Renal cortex interstitium (tissue), 11 donors: ENCODE results near the gene SCFD2. TPM values are rescaled to one million over a fixed set of nuclear protein-coding genes. Genes with fewer than 3 reads are reported as not detected.
A peak's percentile ranks its signal among the peaks of the same experiment; 100 is the strongest.

ENCODE experiments used
- DNase-seq, 11 donors: peaks; one replicate each; pipeline ENCODE4 v3.0.0-alpha.2; 2013; ENCODE audit warnings: low read depth in 9 of 11, low spot score in 4 of 11; ENCODE audit errors: extremely low read depth in 1 of 11
- polyA plus RNA-seq, 3 donors: library from polyadenylated mRNA; unstranded; fragments of 120-200 nt; gene quantifications; one replicate each; pipeline ENCODE4 v1.2.1, GENCODE V29; 2013; ENCODE audit not compliant: insufficient read length in 3 of 3

SCFD2 gene
- polyA plus RNA-seq, 3 donors: 12.0 to 13.7 (median 13.5) TPM

DNA sequence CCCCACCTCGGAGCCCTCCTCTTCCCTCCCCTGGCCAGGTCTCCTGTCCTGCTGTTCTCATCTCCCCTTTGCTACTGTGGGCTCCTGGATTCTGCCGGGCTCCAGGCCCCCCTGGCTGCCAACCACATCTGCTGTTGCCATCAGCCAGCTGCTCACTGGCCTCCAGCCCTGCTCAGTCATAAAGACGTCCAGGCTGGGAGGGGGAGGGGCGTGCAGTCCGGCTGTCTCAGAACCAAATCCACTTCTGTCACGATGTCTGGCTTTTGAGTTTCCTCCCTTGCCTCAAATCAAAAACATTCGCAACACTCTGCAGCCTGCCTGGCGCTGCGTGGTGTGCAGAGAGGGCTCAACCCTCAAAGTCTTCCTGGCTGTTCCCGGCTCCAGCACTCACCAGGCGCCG, 496.7 kb downstream of the SCFD2 start:
- no peak for DNase-seq

DNA sequence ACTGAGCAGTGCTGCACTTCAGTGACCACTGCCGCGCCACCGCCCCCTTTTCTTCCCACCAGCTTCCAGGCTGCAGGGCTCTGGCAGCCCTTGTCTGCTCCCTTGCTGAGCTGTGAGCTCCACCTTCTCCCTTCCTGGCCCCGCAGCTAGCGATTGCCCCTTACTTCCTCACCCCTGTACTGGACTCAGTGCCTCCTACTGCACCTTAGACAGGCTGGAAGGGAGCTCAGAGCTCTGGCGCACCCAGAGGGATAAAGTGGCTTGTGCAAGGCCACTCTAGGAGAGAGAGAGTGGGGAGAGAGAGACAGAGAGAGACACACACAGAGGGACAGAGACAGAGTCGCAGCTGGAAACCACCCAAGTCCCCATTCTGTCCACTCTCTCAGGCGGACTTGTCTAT, 497.7 kb downstream of the SCFD2 start:
- DNase-seq: no peak

DNA sequence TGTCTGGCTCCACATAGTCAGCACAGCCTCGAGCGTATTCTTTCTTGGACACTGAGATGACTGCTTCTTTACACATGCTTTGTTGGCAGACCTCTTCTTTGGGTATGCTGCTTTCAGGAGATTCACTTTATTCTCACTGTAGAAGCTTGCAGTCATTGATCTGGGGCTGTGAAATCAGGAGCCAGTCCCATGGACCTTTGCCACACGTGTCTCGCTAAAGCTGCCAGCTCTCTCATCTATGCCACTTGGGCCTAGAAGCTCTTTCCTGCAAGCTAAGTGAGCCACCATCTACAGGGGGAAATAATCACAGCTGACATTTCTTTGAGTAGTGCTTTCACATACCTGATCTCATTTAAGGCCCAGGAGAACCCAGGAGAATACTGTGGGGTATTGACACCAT, 498.7 kb downstream of the SCFD2 start:
- DNase-seq: no peak

DNA sequence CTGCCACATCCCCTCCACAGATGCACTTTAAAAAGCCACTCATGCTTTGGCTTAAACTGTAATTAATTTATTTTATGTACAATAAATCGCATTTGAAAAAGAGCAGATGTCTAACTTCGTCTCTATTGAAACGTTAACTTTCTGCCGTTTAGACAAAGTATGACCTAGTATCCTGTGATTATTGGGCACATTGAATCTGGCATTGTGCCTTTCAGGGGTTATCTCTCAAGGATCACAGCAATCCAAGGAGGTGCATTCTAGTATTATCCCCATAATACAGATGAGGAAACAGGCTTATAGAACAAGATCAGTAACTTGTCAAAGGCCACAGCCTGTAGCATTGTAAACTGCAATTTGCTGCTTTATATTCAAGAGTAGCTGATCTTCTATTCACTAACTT, 499.1 kb downstream of the SCFD2 start:
- no peak for DNase-seq

DNA sequence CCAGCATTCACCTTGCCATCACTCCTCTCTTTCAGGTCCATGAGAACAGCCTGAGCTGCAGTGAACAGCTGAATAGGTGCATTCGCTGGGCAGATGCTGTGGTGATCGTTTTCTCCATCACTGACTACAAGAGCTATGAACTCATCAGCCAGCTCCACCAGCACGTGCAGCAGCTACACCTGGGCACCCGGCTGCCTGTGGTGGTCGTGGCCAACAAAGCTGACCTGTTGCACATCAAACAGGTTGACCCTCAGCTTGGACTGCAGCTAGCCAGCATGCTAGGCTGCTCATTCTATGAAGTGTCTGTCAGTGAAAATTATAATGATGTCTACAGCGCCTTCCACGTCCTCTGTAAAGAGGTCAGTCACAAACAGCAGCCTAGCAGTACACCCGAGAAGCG, 500.6 kb downstream of the SCFD2 start:
- no peak for DNase-seq

DNA sequence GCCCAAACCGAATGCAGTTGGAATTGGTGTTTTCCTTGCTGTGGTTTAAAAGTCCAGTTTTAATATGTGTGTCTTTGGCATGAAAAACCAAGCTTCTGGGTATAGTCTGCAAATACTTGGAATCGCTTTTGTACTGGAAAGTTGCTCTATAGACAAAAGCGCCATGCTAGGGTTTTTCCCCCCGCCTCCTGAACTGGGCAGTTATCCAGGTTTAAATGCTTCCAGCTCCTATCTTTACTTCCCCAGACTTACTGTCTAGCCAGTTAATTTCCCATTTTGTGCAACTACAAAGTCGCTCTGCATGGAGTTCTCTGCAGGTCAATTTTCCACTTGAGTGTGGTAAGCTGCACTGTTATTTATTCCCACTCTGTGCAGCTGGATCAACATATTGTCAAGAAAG, 501.1 kb downstream of the SCFD2 start:
- DNase-seq: no peak

DNA sequence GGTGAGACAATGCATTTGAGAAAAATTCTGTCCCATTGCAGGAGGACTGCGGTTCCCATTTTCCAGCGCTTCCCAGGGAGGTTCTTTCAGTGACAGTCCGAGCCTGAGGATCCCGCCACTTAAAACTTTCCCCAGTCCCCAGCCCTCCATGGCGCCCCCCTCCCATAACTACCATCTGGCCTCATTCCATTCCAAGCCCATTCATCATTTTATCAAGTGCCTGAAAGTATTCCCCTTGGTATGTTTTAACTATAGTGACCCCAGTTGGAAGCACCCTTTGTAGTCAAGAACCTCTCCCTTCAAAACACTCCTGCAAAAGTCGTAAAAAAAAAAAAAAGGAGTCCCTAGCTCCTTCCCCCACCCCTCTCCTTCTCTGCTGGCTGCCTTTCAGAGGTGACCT, 502.5 kb downstream of the SCFD2 start:
- no peak for DNase-seq

DNA sequence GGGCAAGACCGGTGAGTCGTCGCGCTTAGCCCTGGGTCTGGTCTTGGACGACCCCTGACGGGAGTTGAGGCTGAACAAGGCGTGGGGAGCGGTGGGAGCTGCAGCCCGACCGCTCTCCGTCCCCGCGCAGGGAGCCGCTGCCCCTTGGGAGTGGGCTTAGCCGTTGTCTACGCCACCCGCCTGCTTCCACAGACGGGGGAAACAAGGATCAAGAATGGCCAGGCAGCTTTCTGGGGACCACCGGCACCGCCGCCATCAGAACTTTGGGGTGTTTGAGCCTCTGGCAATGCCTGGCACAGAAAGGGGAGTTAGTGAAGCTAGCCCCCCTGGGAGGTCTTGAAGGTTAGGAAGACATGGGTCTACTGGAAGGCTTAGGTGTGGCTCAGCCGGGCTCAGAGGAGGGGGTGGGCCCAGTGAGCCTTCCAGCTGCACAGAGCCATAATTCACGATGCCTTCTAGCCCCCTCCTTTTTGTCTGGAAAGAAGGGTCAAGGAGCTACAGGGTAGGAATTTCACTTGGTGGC, 503.2 kb downstream of the SCFD2 start:
- DNase-seq: no peak

DNA sequence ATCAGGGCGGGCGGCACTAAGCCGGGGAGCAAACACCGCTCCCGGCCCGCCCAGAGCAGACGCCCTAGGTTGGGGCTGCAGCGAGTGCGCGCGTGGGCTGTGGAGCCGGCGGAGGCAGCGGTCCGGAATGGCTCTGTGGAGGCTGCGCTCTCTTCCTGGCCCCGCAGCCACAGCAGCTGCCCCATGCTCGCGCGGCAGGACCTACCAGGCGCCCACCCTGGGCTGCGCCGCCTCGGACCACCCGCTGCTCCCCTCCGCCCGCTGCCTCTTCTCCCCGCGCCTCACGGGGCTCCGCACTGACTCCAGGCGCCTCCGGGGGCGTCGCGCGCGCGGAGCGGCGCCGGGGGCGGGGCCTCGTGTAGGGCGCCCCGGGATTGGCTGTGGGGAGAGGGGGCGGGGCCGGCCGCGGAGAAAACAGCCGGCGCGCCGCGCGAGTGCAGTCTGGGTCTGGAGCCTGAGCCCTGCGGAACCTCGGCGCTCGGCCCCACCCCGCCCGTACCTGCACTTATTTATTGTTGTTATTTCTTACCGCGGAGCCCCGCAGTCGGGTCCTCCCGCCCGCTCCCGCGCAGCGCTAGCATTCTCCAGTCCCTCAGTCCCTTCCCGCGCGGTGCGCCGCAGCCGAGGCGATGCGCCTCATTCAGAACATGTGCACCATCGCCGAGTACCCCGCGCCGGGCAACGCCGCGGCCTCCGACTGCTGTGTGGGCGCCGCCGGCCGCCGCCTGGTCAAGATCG, 503.8 kb downstream of the SCFD2 start, which contains the start of gene RASL11B:
RASL11B (plus strand) TSS at position 439 of the 738 bp plus-strand sequence; CDS start at position 630, 191 bp downstream.
- DNase-seq: peak in 8 of 11 donors; percentile 70 to 87 (median 81)

DNA sequence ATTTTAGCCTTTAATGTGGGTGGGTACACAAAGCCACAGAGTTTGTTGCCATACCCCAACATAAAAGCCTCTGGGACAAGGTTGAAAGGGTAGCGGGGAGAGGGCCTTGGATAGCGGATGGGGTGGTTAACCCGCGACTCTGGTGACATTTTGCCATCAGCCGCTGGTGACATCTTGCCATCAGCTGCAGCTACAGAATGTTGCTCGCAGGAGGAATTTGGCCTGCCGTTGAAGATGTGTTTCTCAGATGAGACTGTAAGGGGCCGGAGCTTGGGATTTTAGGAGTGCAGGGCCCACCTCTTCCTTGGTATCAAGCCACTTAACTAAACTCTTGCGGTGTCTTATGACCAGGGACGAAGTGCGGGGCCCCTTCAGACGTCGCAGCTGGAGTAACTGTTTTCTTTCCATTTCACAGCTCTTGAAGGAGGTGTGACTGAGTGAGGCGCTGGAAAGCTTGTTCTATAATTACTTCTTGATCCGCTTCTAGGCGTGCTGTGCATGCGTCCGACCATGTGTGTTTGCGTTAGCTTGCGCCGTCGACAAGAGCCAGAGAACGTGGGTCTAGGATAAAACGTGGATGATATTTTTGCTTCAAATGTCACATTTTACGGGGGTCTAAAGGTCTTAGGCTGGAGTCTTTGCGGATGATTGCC, 504.6 kb downstream of the SCFD2 start:
- no peak for DNase-seq

DNA sequence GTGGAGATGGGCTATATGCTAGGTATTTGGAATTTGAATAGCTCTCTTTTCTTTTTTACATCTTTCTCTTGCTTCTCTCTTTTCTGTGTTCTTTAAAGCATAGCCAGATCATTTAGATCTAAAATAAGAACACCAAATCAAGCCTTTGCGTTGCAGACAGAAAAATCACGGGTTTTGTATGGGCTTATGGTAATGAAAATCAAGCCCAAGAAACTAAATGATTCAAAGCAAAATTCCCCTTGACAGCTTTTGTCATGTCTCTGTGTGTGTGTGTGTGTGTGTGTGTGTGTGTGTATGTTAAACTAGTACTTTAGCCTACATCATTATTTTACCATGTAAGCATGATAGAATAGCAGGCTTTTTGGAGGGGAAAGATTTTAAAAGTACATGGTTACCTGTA, 505.5 kb downstream of the SCFD2 start:
- no peak for DNase-seq

DNA sequence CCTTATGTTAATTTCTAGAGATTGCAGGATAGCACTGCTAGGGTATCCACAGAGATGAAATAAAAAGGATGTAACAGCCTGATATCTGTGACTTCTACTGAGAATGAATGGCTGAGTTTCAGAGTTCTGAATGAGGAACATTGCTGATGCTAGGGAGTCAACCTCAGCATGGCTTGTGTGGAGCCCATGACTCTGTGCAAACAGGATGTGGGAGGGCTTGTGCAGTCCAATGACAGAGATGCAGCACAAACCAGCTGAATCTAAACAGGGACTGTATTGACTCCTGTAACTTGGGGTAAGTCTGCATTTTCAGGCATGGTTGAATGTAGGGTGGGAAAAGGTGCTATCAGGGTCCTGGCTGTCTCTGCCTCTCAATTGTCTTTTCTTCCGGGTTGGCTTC, 509.1 kb downstream of the SCFD2 start:
- no peak for DNase-seq

DNA sequence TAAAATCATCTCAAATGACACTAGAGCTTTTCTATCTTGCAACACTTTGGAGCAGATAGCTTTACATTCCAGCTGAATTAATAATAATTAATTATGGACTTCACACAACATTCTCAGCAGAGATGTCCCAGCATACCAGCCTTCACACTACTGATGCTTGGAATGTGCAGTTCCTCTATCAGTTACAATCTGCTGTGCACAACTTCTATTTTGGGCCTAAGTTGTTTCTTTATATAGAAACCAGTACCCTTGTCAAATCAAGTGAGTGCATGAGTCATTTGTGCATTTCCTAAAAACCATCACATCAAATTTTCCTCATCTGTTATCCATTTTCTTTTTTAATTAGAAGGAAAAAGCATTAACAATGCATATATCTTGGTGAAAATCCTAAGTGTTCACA, 512.5 kb downstream of the SCFD2 start:
- no peak for DNase-seq

DNA sequence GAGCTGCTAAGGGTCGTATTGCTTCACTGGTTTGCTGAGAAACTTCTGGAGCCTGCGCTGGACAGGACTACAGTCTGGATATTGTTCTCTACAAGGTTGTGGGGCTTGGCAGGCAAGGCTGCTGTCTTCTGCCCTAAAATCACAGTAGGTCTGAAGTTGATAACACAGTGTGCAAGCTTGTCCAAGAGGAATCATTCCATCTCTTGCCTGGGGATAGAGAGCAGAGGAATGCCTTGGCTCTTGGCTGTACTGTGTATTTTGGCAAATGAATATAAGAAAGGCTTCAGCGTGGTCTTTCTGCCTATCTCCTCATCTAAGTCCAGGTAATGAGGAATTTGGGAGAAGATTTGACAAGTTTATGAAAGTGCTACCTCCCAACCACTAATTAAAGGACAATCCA, 513.1 kb downstream of the SCFD2 start:
- DNase-seq: no peak

DNA sequence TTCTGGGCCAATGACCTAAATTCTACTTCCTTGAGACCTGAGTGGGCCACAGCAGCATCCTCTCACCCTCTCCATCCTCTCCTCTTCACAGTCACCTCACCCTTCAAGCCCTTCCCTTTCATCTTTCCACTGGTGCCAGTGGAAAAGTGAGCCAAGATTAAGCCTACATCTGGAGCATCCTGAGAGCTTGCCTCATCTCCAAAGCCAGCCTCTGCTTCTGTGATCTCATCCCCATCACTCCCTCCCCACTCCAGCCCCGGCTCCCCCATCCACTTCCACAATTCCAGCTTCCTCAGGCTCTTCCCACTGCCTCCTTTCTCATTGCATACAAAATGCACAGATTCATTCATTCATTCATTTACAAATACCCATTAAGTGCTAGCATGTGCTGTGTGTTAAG, 513.8 kb downstream of the SCFD2 start:
- DNase-seq: no peak

DNA sequence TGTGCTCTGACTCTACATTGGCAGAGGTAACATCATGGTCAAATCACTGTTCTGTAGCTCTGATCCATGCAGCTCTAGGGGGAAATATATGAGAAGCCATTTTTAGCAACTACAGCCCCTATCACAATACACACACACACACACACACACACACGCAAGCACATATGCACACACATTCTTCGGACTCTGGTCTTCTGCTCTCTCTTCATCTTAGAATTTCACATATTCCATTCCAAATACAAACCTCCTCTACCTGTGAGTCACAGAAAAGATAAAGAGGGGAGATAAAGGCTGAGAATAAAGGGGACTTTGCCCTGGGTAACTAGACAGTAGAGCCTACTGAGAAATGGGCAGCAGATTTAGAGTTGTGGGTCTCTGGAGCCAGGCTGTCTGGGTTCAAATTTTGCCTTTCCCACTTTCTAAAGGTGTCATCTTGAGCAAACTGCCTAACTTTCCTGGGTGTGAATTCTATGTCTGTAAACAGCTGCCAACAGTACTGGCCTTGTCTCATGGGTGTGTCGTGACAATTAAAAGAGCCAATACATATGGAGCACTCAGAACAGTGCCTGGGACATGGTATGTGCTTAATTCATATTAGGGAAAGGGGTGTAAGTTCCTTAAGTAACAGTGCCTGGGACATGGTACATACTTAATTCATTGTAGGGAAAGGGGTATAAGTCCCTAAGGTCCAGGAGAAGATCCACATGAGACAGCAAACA, 515.3 kb downstream of the SCFD2 start:
- DNase-seq: no peak

DNA sequence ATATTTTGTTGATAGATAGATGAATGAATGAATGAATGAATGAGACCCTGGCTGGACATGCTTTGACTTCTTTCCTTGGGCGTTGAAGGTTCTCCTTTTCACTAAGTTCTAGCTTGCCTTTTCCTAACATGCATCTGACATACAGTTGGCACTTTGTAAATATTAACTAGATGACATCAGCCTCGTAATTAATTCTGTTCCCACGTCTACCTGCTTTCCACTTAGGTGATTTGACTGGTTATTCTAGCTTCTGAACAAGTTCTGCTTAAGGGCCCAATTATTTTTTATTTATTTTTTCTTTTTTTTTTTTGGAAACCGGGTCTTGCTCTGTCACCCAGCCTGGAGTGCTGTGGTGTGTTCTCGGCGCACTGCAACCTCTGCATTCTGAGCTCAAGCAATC, 517.6 kb downstream of the SCFD2 start:
- DNase-seq: peak in 3 of 11 donors; percentile 61 to 68 (median 66)

DNA sequence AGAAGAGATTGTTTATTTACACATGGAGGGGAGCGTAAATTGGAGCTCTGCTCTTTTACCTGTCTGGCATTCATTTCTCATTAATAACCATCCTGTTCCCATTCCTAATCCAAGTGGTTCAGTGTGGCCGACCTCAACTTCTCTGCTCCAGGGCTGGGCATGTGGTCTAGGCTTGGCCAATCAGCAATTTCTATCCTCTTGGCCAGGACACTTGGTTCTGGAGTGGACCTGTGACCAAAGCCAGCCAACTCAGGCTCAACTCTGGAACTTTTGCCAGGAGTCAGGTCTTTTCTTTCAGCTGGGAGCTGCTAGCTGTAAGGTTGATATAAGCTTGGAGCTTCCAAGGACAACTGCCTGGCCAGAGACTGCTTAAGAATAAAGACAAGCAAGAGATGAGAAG, 519.4 kb downstream of the SCFD2 start:
- no peak for DNase-seq

DNA sequence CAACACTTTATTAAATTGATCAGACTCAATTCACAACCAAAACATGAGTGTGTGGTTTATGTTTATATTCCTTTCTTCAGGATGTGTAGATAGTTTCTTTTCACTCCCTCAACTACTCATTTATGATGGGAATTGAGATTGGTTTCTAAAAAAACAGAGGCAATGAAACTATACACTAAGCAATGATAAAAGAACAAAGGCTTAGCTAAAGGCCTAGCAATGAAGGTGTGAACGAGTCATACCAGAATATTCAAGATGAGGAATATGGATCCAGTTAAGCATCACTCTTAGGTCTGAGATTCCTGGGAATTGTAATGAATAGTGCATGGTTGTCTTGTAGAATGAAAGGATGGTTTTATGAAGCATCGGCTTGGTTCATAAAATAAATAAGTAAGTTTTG, 521.3 kb downstream of the SCFD2 start:
- DNase-seq: no peak

DNA sequence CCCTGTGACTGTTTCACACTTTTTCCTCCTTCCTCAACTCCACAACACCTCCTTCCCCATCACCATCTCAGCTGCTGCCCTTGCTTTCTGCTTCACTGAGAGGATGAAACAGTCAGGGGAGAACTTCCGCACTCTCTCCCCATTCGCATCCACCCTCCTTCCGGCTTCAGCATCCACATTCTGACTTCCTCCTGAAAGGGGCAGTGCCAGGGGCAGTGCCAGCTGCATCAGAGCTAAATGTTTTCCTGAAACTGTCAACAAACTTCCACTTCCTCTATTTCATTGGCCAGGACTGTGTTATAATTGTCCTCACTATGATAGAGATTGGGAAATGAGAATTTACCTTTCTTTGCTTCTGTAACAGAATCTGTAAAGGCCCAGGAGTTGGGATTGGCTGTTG, 521.9 kb downstream of the SCFD2 start:
- DNase-seq: no peak
